Measurements from ENCODE around the gene TH. TPM values are rescaled to one million over a fixed set of nuclear protein-coding genes. Genes with fewer than 3 reads are reported as not detected.

The TH gene
- total and polyA plus RNA-seq, 9 of the 15 experiments (the other 6 are each of a cell fraction or from before 2014, with no cell fraction given): not detected

DNA sequence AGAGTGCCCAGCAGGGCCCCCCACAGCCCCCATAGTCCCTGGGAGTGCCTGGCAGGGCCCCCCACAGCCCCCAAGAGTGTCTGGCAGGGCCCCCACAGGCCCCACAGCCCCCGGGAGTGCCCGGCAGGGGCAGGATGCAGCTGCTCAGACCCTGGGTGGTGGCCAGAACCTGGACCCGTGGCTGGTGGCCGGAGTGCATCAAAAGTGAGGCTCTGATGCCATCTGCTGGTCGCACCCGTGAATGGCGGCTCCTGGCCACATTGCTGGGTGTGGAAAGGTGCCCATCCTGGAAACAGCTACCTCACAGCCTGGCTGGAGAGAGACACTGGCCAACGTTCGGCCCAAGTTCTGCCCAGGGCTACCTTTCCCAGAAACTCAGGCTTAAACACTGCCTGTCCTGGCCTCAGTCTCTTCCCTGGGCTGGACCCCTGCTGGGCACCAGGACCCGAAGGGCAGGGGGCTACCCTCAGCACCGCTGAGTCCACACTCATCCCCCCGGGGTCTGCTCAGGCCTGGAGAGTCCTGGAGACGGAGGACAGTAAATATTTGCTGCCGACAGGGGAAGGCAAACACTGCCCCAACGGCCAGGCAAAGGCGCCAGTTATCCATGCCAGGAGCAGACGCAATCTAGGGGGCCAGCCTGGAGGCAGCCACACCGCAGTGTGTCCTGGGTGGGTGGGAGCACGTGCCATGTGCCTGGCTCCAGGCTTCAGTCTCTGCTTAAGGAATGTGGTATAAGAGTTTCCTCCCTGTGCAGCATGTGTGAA, 15.0 kb downstream of the TH start (continued):
- peak in 1 of 3 experiments; percentile 44 for TF ChIP-seq YY1 (IDR thresholded peaks at IDR 0.05; ENCODE audit: borderline replicate concordance in 1 of 3, control insufficient read depth in 1 of 3, extremely low read depth in 1 of 3, insufficient read depth in 3 of 3, insufficient read length in 1 of 3, insufficient replicate concordance in 2 of 3, low read depth in 1 of 3, low read length in 2 of 3)
- TF ChIP-seq, protein P1, sequence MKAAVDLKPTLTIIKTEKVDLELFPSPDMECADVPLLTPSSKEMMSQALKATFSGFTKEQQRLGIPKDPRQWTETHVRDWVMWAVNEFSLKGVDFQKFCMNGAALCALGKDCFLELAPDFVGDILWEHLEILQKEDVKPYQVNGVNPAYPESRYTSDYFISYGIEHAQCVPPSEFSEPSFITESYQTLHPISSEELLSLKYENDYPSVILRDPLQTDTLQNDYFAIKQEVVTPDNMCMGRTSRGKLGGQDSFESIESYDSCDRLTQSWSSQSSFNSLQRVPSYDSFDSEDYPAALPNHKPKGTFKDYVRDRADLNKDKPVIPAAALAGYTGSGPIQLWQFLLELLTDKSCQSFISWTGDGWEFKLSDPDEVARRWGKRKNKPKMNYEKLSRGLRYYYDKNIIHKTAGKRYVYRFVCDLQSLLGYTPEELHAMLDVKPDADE (conservative IDR thresholded peaks at IDR 0.05; ENCODE audit: control insufficient read depth, low read depth, low read length): no peak
- no peak for TF ChIP-seq MIER1 (IDR thresholded peaks at IDR 0.05; ENCODE audit: low read depth)
- TF ChIP-seq, protein P2, sequence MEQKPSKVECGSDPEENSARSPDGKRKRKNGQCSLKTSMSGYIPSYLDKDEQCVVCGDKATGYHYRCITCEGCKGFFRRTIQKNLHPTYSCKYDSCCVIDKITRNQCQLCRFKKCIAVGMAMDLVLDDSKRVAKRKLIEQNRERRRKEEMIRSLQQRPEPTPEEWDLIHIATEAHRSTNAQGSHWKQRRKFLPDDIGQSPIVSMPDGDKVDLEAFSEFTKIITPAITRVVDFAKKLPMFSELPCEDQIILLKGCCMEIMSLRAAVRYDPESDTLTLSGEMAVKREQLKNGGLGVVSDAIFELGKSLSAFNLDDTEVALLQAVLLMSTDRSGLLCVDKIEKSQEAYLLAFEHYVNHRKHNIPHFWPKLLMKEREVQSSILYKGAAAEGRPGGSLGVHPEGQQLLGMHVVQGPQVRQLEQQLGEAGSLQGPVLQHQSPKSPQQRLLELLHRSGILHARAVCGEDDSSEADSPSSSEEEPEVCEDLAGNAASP (IDR thresholded peaks at IDR 0.05): no peak
- TF ChIP-seq IFI16 (CRISPR knock-in tag; IDR thresholded peaks at IDR 0.05): no peak
- no peak for TF ChIP-seq ZNF511 (CRISPR knock-in tag; IDR thresholded peaks at IDR 0.05)
- no peak for TF ChIP-seq BDP1 (IDR thresholded peaks at IDR 0.05; ENCODE audit: insufficient read depth, insufficient read length)
- no peak for TF ChIP-seq EHMT2 (IDR thresholded peaks at IDR 0.05)
- peak; percentile 74 to 82 (median 76) for TF ChIP-seq CTCF (IDR thresholded peaks at IDR 0.05 in 2 of 3, conservative IDR thresholded peaks at IDR 0.05 in 1 of 3; ENCODE audit: insufficient read depth in 2 of 3, low read depth in 1 of 3, low read length in 3 of 3)
- TF ChIP-seq ZC3H4 (CRISPR knock-in tag; IDR thresholded peaks at IDR 0.05; ENCODE audit: borderline replicate concordance): no peak
- TF ChIP-seq TFAP4 (CRISPR knock-in tag; IDR thresholded peaks at IDR 0.05; ENCODE audit: borderline replicate concordance): 0 out of 2 replicates have a peak, but pooled peaks have one; percentile 20
- TF ChIP-seq ZBTB9 (CRISPR knock-in tag; IDR thresholded peaks at IDR 0.05): no peak
- TF ChIP-seq HLTF (IDR thresholded peaks at IDR 0.05): no peak
- no peak for TF ChIP-seq CREB1 (IDR thresholded peaks at IDR 0.05)
- TF ChIP-seq CREB1 (CRISPR knock-in tag; IDR thresholded peaks at IDR 0.05): no peak
- TF ChIP-seq ARID3A (IDR thresholded peaks at IDR 0.05; ENCODE audit: borderline replicate concordance, low read depth, low read length): no peak
- TF ChIP-seq SMAD4 (CRISPR knock-in tag; conservative IDR thresholded peaks at IDR 0.05): no peak

Data from K562 (cell line).